A549 (cell line): ENCODE results near the gene SLC7A10. TPM values are rescaled to one million over a fixed set of nuclear protein-coding genes. Genes with fewer than 3 reads are reported as not detected.

Source experiments
- ATAC-seq, 2 experiments: fragments of 200-7000 bp in 1 of 2; fragments of >200 bp in 1 of 2; cut with Nextera tagmentation in 1 of 2; cut with Tn5 transposase in 1 of 2; 3 replicates each; pipeline versions ENCODE4 v1.8.0 to v1.9.1; 2018 to 2020; ENCODE audit warnings: mild to moderate bottlenecking in 1 of 2, moderate library complexity in 1 of 2
- CTCF ChIA-PET: fragments of 300-600 bp; sonication (Branson Sonifier 250); formaldehyde crosslinking; extraction: SDS; loops from one replicate; lab custom pipeline; 2021; ENCODE audit warnings: antibody characterized with exemption, inconsistent platforms; lab: Yijun Ruan, JAX
- POLR2A ChIA-PET: fragments of 350-600 bp; formaldehyde crosslinking; extraction: SDS; loops from one replicate; lab custom pipeline; 2021; ENCODE audit warnings: antibody characterized with exemption, inconsistent platforms; lab: Yijun Ruan, JAX
- DNase-seq, 2 experiments: peaks; one replicate each; pipeline versions ENCODE4 v3.0.0 to v3.0.0-alpha.2; 2011 to 2016; ENCODE audit warnings: low read depth in 1 of 2, low spot score in 1 of 2
- FAIRE-seq: peaks from 2 replicates; lab custom pipeline; 2011; peaks lifted over from hg19 to GRCh38; lab: Jason Lieb, UNC
- H3K27ac ChIP-seq, 2 experiments: fragments of >200 bp; sonication (Bioruptor Twin); formaldehyde crosslinking; 3 replicates each; pipeline ENCODE4 v1.5.1; 2016 to 2017
- H3K4me1 ChIP-seq: fragments of >200 bp; sonication (Bioruptor Twin); formaldehyde crosslinking; 3 replicates; pipeline ENCODE4 v1.6.1; 2016
- H3K4me2 ChIP-seq: fragments of >200 bp; sonication (Bioruptor Twin); formaldehyde crosslinking; 3 replicates; pipeline ENCODE4 v1.6.1; 2016
- H3K4me3 ChIP-seq: fragments of >200 bp; sonication (Bioruptor Twin); formaldehyde crosslinking; 3 replicates; pipeline ENCODE4 v1.5.1; 2016
- H3K9me3 ChIP-seq: fragments of >200 bp; sonication (Bioruptor Twin); formaldehyde crosslinking; 3 replicates; pipeline ENCODE4 v1.6.1; 2016
- BCL3 ChIP-seq: fragments of >200 bp; sonication (Bioruptor Twin); formaldehyde crosslinking; IDR thresholded peaks from 3 replicates; pipeline ENCODE4 v1.6.1; 2016
- BHLHE40 ChIP-seq: IDR thresholded peaks from 2 replicates; pipeline ENCODE4 v1.6.1; 2012; ENCODE audit warnings: low read depth, low read length, inconsistent platforms
- CBX8 ChIP-seq: fragments of 200-600 bp; sonication (generic); IDR thresholded peaks from 2 replicates; pipeline ENCODE4 v1.6.1; 2016
- CEBPB ChIP-seq, 2 experiments: fragments of >200 bp in 1 of 2; sonication (Bioruptor Twin) in 1 of 2; formaldehyde crosslinking in 1 of 2; IDR thresholded peaks; 2 replicates each; pipeline ENCODE4 v1.6.1; 2012 to 2016
- CHD2 ChIP-seq: fragments of 150-350 bp; IDR thresholded peaks from 2 replicates; pipeline ENCODE4 v1.6.1; 2014; ENCODE audit warnings: low read length; ENCODE audit not compliant: partially characterized antibody
- FOSL2 ChIP-seq, 2 experiments: fragments of 450-650 bp in 1 of 2; fragments of >200 bp in 1 of 2; sonication (Bioruptor Twin) in 1 of 2; formaldehyde crosslinking; IDR thresholded peaks; 2 replicates each; pipeline versions ENCODE4 v1.5.0 to v1.6.1; 2016 to 2020; ENCODE audit warnings: mild to moderate bottlenecking in 1 of 2, moderate library complexity in 1 of 2
- FOXS1 ChIP-seq: fragments of 250-450 bp; sonication (Bioruptor Pico); IDR thresholded peaks from 2 replicates; pipeline ENCODE4 v1.5.0; 2020; ENCODE audit warnings: mild to moderate bottlenecking, moderate library complexity
- HDAC2 ChIP-seq: fragments of 200-600 bp; sonication (generic); IDR thresholded peaks from 2 replicates; pipeline ENCODE4 v1.6.1; 2016
- HEYL ChIP-seq: fragments of 250-450 bp; sonication (Bioruptor Pico); IDR thresholded peaks from 2 replicates; pipeline ENCODE4 v1.8.0; 2021; ENCODE audit warnings: mild to moderate bottlenecking, moderate library complexity
- HOXA7 ChIP-seq: fragments of 250-450 bp; sonication (Bioruptor Pico); IDR thresholded peaks from 2 replicates; pipeline ENCODE4 v1.5.0; 2020; ENCODE audit warnings: mild to moderate bottlenecking, moderate library complexity
- KDM1A ChIP-seq: fragments of 200-600 bp; sonication (generic); IDR thresholded peaks from 2 replicates; pipeline ENCODE4 v1.6.1; 2016; ENCODE audit warnings: low read depth, mild to moderate bottlenecking
- MAX ChIP-seq: IDR thresholded peaks from 2 replicates; pipeline ENCODE4 v1.6.1; 2012
- NFE2L2 ChIP-seq: fragments of 150-350 bp; conservative IDR thresholded peaks from 2 replicates; pipeline ENCODE4 v1.6.1; 2014; ENCODE audit warnings: low read length
- PHF8 ChIP-seq: fragments of 200-600 bp; sonication (generic); IDR thresholded peaks from 2 replicates; pipeline ENCODE4 v1.6.1; 2016; ENCODE audit warnings: low read depth, mild to moderate bottlenecking, antibody characterized with exemption, moderate library complexity, borderline replicate concordance
- RCOR1 ChIP-seq: fragments of 150-350 bp; IDR thresholded peaks from 2 replicates; pipeline ENCODE4 v1.6.1; 2014; ENCODE audit warnings: antibody characterized with exemption, low read length, low read depth
- SMC3 ChIP-seq: fragments of >200 bp; sonication (Bioruptor Twin); formaldehyde crosslinking; IDR thresholded peaks from 3 replicates; pipeline ENCODE4 v1.6.1; 2018; ENCODE audit warnings: inconsistent platforms
- TP53 ChIP-seq: fragments of 250-450 bp; sonication (Bioruptor Pico); IDR thresholded peaks from 2 replicates; pipeline ENCODE4 v1.5.0; 2021; ENCODE audit warnings: mild to moderate bottlenecking, moderate library complexity
- ZSCAN20 ChIP-seq: fragments of 250-450 bp; sonication (Bioruptor Pico); IDR thresholded peaks from 2 replicates; pipeline ENCODE4 v1.8.0; 2022; ENCODE audit warnings: mild to moderate bottlenecking, moderate library complexity
- WGBS: methylation state at CpG from one replicate; pipeline ENCODE4 v1.1.6; 2017; ENCODE audit errors: missing lambda C conversion rate; 5-methylcytosine and 5-hydroxymethylcytosine counted together
- polyA plus RNA-seq, 4 experiments: library from polyadenylated mRNA; depleted of rRNA in 3 of 4; stranded (reverse); fragments of >200 nt; fragmentation: RNase III in 1 of 4; extraction: RNeasy Plus Mini Kit Qiagen cat#74134 plus additional on column Dnase treatment in 1 of 4; gene quantifications; 2 replicates in 3 of 4; 3 replicates in 1 of 4; pipeline ENCODE4 v1.2.3, GENCODE V29; 2011 to 2017

SLC7A10 gene
- polyA plus RNA-seq, 2 of the 4 experiments (the other 2 are of a cell fraction) = 0.05 to 0.26 TPM

- no peak for DNase-seq
These were observed 28.1 kb downstream of the SLC7A10 start for GRCh38 chr19:33197591-33198000.

GRCh38 chr19:33196446-33197193 lies 29.0 kb downstream of the SLC7A10 start:
- DNase-seq (no peak), FAIRE-seq (peak; percentile 65), ATAC-seq (no peak)
- Histone ChIP-seq H3K27ac (no peak overlapping the region), H3K4me1 (peaks cover 10% of the 10 kb centered on the region; the same call in 2 of the 3 replicates), H3K4me3 (no peak overlapping the region), H3K4me2 (no peak overlapping the region), H3K9me3 (no peaks in the 10 kb centered on the region)
- 90% methylated on average over 10 of the region's 10 CpGs for WGBS
- CTCF ChIA-PET = interaction anchor here (0.5 to 16.7 kb wide), 19 partner anchors 12 to 810 kb away, joined by 3 to 279 read pairs (median 5); partner anchors contain the start of gene SLC7A10
- TF ChIP-seq SMC3 (no peak), KDM1A (0 out of 2 replicates have a peak, but pooled peaks have one; percentile 16)
- POLR2A ChIA-PET = interaction anchor here (2.5 kb wide), 1 partner anchor 20 kb away, joined by 20 read pairs; no protein-coding TSS in a partner anchor

More at GRCh38 chr19:33197591-33198000, 28.1 kb downstream of the SLC7A10 start:
- WGBS = 94% methylated on average over 11 of the region's 11 CpGs
- TF ChIP-seq NFE2L2 = no peak
- TF ChIP-seq, all 56 proteins: peak for 0
- Histone ChIP-seq H3K4me3 (no peak overlapping the region), H3K4me2 (no peak overlapping the region), H3K4me1 (peaks cover 10% of the 10 kb centered on the region; the same call in 2 of the 3 replicates), H3K27ac (no peak overlapping the region), H3K9me3 (no peaks in the 10 kb centered on the region)
- ATAC-seq = no peak
- POLR2A ChIA-PET = interaction anchor here (1.5 kb wide), 1 partner anchor 21 kb away, joined by 5 read pairs; no protein-coding TSS in a partner anchor
- CTCF ChIA-PET = interaction anchor here (0.6 to 16.7 kb wide), 17 partner anchors 11 to 910 kb away, joined by 3 to 279 read pairs (median 4); partner anchors contain the start of gene CEBPA
- FAIRE-seq = no peak

GRCh38 chr19:33195645-33196347 lies 29.9 kb downstream of the SLC7A10 start:
- ChIA-PET POLR2A (interaction anchor here (2.5 kb wide), 1 partner anchor 19 kb away, joined by 20 read pairs; no protein-coding TSS in a partner anchor), CTCF (interaction anchor here (1.0 to 16.7 kb wide), 17 partner anchors 8 to 582 kb away, joined by 3 to 279 read pairs (median 4); partner anchors contain the start of gene SLC7A10)
- no peaks in the 10 kb centered on the region for H3K9me3 ChIP-seq
- H3K27ac ChIP-seq = peak overlapping the region; percentile 71 to 91; a peak in 4 of 6 replicates
- peak overlapping the region; percentile 92 for H3K4me2 ChIP-seq
- H3K4me1 ChIP-seq = peaks cover 10% of the 10 kb centered on the region; the same call in 2 of the 3 replicates
- DNase-seq (no peak), ATAC-seq (peak in 1 of 2 experiments; percentile 23; a peak in 3 of 6 replicates), FAIRE-seq (no peak)
- H3K4me3 ChIP-seq = peak overlapping the region; percentile 69
- no peak for TF ChIP-seq TP53 (CRISPR knock-in tag)
- no peak for TF ChIP-seq RCOR1
- TF ChIP-seq HEYL (CRISPR knock-in tag) = no peak
- no peak for TF ChIP-seq FOSL2 (IDR thresholded peaks at IDR 0.05)
- TF ChIP-seq FOSL2 (CRISPR knock-in tag; IDR thresholded peaks at IDR 0.05) = no peak
- no peak for TF ChIP-seq CHD2
- TF ChIP-seq FOXS1 (CRISPR knock-in tag) = no peak
- no peak for TF ChIP-seq ZSCAN20
- no peak for TF ChIP-seq CEBPB (IDR thresholded peaks at IDR 0.05)
- no peak for TF ChIP-seq BHLHE40
- WGBS = 89% methylated on average over 17 of the region's 17 CpGs

GRCh38 chr19:33194886-33195644 lies 30.6 kb downstream of the SLC7A10 start:
- POLR2A ChIA-PET = interaction anchor here (2.5 kb wide), 1 partner anchor 18 kb away, joined by 20 read pairs; no protein-coding TSS in a partner anchor
- ATAC-seq = peak; percentile 37 to 83
- CTCF ChIA-PET = interaction anchor here (1.1 to 16.7 kb wide), 15 partner anchors 9 to 583 kb away, joined by 3 to 279 read pairs (median 5); partner anchors contain the start of gene SLC7A10
- peaks cover 10% of the 10 kb centered on the region; the same call in 2 of the 3 replicates for H3K4me1 ChIP-seq
- TF ChIP-seq HOXA7 (CRISPR knock-in tag) (no peak), CBX8 (no peak), BCL3 (0 out of 3 replicates have a peak, but pooled peaks have one; percentile 21), PHF8 (0 out of 2 replicates have a peak, but pooled peaks have one; percentile 20), MAX (peak; percentile 59), HDAC2 (no peak)
- H3K27ac ChIP-seq = peak overlapping the region; percentile 71 to 91
- H3K9me3 ChIP-seq = no peaks in the 10 kb centered on the region
- H3K4me2 ChIP-seq = peak overlapping the region; percentile 92
- WGBS = 4% methylated on average over 39 of the region's 49 CpGs
- DNase-seq = peak; percentile 62 to 65
- peak; percentile 54 for FAIRE-seq
- peak overlapping the region; percentile 69 for H3K4me3 ChIP-seq
